Left lung (tissue), 10 donors: ENCODE data around the gene C6orf15. TPM values are rescaled to one million over a fixed set of nuclear protein-coding genes. Genes with fewer than 3 reads are reported as not detected.
"Not testable (repeated sequence)": the region's sequence is repeated elsewhere in the genome, so short reads cannot be mapped to it uniquely, and the experiment has no call there.

ENCODE experiments used
- ATAC-seq: fragments of 200-7000 bp; cut with Tn5 transposase; one replicate; pipeline ENCODE4 v1.9.1; 2020; ENCODE audit warnings: moderate library complexity
- DNase-seq, 4 donors: peaks; one replicate each; pipeline ENCODE4 v3.0.0-alpha.2; 2013 to 2020
- H3K27ac ChIP-seq, 2 donors: fragments of 200-600 bp; sonication (generic) in 1 of 2; one replicate each; pipeline versions ENCODE4 v1.5.0 to v1.8.0; 2020 to 2021
- H3K27me3 ChIP-seq, 2 donors: fragments of 200-600 bp; sonication (generic) in 1 of 2; one replicate each; pipeline versions ENCODE4 v1.5.0 to v1.8.0; 2020 to 2021
- H3K36me3 ChIP-seq, 2 donors: fragments of 200-600 bp; sonication (generic) in 1 of 2; one replicate each; pipeline versions ENCODE4 v1.5.0 to v1.8.0; 2020 to 2021
- H3K4me1 ChIP-seq, 2 donors: fragments of 200-600 bp; one replicate each; pipeline ENCODE4 v1.8.0; 2021
- H3K4me3 ChIP-seq, 2 donors: fragments of 200-600 bp; sonication (generic) in 1 of 2; one replicate each; pipeline versions ENCODE4 v1.5.0 to v1.8.0; 2020 to 2021; ENCODE audit warnings: mild to moderate bottlenecking in 1 of 2
- H3K9me3 ChIP-seq, 2 donors: fragments of 200-600 bp; sonication (generic) in 1 of 2; one replicate each; pipeline versions ENCODE4 v1.5.0 to v1.8.0; 2020 to 2021
- intact Hi-C, 2 donors: fragments of 100-400 bp; cut with DNase I; formaldehyde crosslinking; loops; one replicate each; pipeline versions ENCODE4 v1.11.2 to v1.14.2; 2022
- polyA plus RNA-seq, 6 donors: library from polyadenylated mRNA; unstranded; fragments of 120-200 nt; gene quantifications; one replicate each; pipeline ENCODE4 v1.2.1, GENCODE V29; 2013; ENCODE audit not compliant: insufficient read length in 6 of 6
- total RNA-seq, 2 donors: library from RNA; stranded (reverse); fragmentation: NEBNext Ultra II Directional; extraction: Animal tissue kit (Norgen Biotek cat#: 25700); gene quantifications; one replicate each; pipeline ENCODE4 v1.2.1, GENCODE V29; 2021
- TF ChIP-seq, protein P1 (sequence below), 2 donors: fragments of 200-600 bp; sonication (generic) in 1 of 2; IDR thresholded peaks; one replicate each; pipeline versions ENCODE4 v1.5.0 to v1.8.0; 2021; ENCODE audit warnings: antibody characterized with exemption in 2 of 2
- donor health status: DM: no; HTN: yes; CAD: no.
- donor health status: DM: no; HTN: no; CAD: no.

The C6orf15 gene
- total and polyA plus RNA-seq, 8 donors, result not detected

- H3K27me3 ChIP-seq, result no peaks in the 10 kb centered on the region
- peak in 2 of 4 donors; percentile 43 to 75 for DNase-seq
- no peaks in the 10 kb centered on the region for H3K36me3 ChIP-seq
- no peaks in the 10 kb centered on the region for H3K9me3 ChIP-seq
- no peak overlapping the region for H3K4me3 ChIP-seq
- intact Hi-C loops, result loop anchor here in 1 of 2 donors (10.0 kb wide), 2 partner anchors 156 to 246 kb away; partner anchors contain the start of gene VARS2
- H3K4me1 ChIP-seq, result peaks cover 0 to 8% of the 10 kb centered on the region in 2 donors
- TF ChIP-seq, protein P1, sequence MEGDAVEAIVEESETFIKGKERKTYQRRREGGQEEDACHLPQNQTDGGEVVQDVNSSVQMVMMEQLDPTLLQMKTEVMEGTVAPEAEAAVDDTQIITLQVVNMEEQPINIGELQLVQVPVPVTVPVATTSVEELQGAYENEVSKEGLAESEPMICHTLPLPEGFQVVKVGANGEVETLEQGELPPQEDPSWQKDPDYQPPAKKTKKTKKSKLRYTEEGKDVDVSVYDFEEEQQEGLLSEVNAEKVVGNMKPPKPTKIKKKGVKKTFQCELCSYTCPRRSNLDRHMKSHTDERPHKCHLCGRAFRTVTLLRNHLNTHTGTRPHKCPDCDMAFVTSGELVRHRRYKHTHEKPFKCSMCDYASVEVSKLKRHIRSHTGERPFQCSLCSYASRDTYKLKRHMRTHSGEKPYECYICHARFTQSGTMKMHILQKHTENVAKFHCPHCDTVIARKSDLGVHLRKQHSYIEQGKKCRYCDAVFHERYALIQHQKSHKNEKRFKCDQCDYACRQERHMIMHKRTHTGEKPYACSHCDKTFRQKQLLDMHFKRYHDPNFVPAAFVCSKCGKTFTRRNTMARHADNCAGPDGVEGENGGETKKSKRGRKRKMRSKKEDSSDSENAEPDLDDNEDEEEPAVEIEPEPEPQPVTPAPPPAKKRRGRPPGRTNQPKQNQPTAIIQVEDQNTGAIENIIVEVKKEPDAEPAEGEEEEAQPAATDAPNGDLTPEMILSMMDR (IDR thresholded peaks at IDR 0.05), result peak in 1 of 2 donors; percentile 34
- H3K27ac ChIP-seq, result no peak overlapping the region
- peak; percentile 92 for ATAC-seq
Measured at GRCh38 chr6:31070711-31071197, 41.6 kb downstream of the C6orf15 start.

DNA sequence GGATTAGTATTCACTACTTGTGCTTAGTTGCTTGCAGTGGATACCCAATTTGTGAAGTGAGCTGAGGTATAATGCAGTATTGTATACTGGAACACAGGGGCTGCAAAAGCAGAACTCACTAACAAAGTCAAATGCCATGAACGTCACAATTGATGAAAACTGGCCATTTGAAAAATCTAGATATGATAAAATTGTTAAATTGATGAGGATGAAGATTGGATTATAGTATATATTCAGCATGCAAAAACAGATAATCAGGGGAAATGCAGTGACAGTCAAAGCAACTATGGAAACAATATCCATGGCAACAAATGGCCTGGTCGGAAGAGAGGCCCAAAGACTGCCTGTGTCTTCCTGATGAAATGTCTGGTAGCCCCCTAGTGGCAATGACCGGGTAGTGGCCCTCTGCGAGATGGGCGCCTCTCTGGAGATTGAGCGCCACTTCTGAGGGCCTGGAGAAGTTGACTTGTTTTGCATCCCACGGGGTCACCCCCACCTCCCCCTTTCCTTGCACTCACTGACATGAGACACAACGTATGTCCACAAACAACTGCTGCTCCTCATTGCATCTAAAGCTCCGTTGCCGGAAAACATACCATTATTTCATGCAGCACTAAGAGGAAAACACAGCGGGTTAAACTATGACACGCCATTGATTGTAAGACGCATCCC lies 43.6 kb downstream of the C6orf15 start:
- ATAC-seq (peak; percentile 89), DNase-seq (peak; percentile 68 to 84 (median 78))
- no peaks in the 10 kb centered on the region for H3K36me3 ChIP-seq
- no peaks in the 10 kb centered on the region for H3K9me3 ChIP-seq
- intact Hi-C loops, result no loop called here
- peaks cover 0 to 8% of the 10 kb centered on the region in 2 donors for H3K4me1 ChIP-seq
- no peak overlapping the region for H3K27ac ChIP-seq
- H3K27me3 ChIP-seq, result no peaks in the 10 kb centered on the region
- TF ChIP-seq, protein P1 (IDR thresholded peaks at IDR 0.05), result peak; percentile 92 to 95
- no peak overlapping the region for H3K4me3 ChIP-seq

DNA sequence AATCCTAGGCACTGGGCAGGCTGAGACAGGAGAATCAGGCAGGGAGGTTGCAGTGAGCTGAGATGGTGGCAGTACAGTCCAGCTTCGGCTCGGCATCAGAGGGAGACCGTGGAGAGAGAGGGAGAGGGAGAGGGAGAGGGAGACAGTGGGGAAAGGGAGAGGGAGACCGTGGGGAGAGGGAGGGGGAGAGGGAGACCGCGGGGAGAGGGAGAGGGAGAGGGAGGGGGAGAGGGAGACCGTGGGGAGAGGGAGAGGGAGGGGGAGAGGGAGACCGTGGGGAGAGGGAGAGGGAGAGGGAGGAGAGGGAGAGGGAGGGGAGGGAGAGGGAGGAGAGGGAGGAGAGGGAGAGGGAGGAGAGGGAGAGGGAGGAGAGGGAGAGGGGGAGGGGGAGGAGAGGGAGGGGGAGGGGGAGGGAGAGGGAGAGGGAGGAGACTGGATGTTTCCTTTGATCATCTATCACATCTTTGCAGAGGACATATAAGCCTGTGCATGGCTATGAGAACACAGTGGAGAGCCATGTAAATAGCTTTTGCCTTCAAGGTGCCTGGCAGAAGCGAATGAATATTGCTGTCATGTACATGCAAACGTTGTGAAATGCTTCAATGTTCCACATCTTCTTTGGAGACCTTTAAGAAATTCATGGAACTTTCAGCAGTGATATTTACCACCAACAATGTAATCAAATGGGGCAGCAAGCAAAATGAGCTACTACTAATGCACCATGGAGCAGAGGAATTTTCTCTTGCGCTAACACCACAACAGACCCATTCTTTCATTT lies 44.3 kb downstream of the C6orf15 start:
- intact Hi-C loops, H3K27me3 ChIP-seq, H3K27ac ChIP-seq, H3K36me3 ChIP-seq, H3K4me3 ChIP-seq, H3K9me3 ChIP-seq, H3K4me1 ChIP-seq, DNase-seq, ATAC-seq: not testable (repeated sequence)

DNA sequence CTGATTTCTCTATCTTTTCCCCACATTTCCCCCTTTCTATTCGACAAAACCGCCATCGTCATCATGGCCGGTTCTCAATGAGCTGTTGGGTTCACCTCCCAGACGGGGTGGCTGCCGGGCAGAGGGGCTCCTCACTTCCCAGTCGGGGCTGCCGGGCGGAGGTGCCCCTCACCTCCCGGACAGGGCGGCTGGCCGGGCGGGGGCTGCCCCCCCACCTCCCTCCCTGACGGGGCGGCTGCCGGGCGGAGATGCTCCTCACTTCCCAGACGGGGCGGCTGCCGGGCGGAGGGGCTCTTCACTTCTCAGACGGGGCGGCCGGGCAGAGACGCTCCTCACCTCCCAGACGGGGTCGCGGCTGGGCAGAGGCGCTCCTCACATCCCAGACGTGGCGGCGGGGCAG lies 45.3 kb downstream of the C6orf15 start:
- DNase-seq, H3K27ac ChIP-seq, H3K36me3 ChIP-seq, H3K9me3 ChIP-seq, H3K27me3 ChIP-seq, ATAC-seq, H3K4me3 ChIP-seq, H3K4me1 ChIP-seq, intact Hi-C loops: not testable (repeated sequence)

- Histone ChIP-seq H3K27me3 (no peaks in the 10 kb centered on the region), H3K4me1 (no peaks in the 10 kb centered on the region), H3K36me3 (no peaks in the 10 kb centered on the region), H3K4me3 (no peak overlapping the region), H3K9me3 (no peaks in the 10 kb centered on the region), H3K27ac (no peak overlapping the region)
- ATAC-seq (peak; percentile 60), DNase-seq (no peak)
- intact Hi-C loops, result no loop called here
- TF ChIP-seq, protein P1 (IDR thresholded peaks at IDR 0.05), result no peak
Measured at GRCh38 chr6:31065556-31065955, 46.8 kb downstream of the C6orf15 start.

- Histone ChIP-seq H3K36me3 (no peaks in the 10 kb centered on the region), H3K27ac (no peak overlapping the region), H3K4me1 (no peaks in the 10 kb centered on the region), H3K9me3 (no peaks in the 10 kb centered on the region), H3K4me3 (no peak overlapping the region), H3K27me3 (no peaks in the 10 kb centered on the region)
- TF ChIP-seq, protein P1 (IDR thresholded peaks at IDR 0.05), result no peak
- DNase-seq, result no peak
- no peak for ATAC-seq
- intact Hi-C loops, result no loop called here
Measured at GRCh38 chr6:31063906-31064435, 48.4 kb downstream of the C6orf15 start.
